HG03378 (cell line): Measurements from ENCODE around the gene NUDT2.

Source experiments
- ATAC-seq: cut with Tn5 transposase; IDR thresholded peaks from one replicate; pipeline ENCODE4 v1.9.1; 2021; ENCODE audit warnings: mild to moderate bottlenecking, moderate library complexity; ENCODE audit not compliant: unreplicated experiment

Gene NUDT2

DNA sequence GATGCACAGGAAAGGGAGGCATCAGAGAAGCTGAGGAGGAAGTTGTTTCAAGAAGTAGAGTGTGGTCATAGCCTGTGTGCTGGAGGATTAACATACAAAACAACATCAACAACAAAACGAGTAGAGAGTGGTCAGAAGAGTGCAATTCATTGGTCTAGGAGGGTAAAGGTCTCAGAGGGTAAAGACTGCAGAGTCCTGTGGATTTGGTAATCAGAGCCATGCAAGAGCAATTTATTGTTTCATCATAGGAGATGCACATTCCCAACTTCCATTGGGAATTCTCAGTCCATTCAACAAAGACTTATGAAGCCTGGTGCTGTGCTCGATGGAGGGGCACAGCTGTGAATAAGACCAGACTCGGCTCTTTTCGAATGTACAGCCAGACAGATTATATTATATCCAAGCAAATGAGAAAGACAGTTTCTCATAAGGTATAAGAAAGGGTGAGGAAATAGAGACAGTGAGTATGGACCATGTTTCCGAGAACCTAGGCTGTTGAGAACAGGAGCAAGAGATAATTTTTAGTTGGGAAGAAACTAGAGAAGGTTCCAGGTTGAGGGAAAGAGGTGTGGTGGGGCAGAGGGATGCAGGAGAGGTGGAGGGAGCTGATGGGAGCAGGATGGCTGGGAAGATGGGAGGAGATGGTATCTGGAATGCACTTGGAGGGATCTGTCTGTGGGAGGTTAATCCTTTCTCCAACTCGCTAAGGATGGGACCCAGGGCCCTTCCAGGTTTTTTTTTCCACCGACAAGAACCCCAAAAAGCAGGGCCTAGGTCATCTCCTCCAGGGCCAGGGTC, 55.2 kb downstream of the NUDT2 start:
- no peak for ATAC-seq

DNA sequence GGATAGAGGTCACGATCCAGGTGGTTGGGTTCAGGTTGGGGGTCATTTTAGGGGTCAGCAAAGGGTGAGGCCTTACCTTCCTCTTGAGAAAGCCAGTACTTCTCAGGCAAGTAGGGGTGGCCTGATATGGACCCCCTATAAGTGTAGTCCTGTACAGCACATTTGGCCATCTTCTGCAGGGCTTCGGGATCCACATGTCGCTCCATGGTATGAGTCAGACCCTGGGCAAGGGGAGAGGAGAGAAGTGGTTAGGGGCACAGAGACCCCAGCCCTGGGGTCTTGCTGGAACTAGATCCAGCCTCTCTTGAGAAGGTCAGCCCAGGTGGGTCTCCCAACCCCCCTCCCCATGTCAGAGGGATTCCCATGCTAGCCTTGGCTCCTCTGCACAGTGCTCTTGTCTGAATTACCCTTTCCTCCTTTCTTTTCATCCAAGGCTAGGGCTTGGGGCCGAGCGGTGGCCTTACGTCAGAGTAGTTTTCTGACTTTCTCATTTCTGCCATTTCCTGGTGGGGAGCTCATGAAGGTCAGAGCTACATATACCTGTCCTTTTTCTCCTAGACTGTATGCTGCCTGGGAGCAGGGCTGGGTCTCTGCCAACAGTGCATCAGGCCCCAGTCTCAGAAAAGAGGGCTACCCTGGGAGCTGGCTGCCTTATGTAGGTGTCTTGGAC, 56.3 kb downstream of the NUDT2 start:
- no peak for ATAC-seq

DNA sequence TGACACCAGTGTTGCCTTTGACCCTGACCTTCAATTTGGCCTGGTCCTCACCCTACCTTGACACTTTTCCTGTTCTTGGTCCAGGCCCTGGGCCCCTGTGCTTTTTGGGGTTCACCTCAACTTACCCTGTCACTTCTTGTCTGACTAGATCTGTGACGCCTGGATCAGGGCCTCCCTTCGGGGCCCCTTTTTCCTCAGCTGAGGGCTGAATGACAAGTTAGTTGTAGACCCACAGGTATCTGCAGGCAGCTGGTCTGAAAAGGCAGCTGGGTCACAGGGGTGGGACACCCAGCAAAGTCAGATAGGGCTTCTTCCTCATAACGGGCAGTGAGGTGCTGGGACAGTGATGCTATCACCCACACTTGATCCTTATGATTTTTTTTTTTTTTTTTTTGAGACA, 57.3 kb downstream of the NUDT2 start:
- no peak for ATAC-seq

DNA sequence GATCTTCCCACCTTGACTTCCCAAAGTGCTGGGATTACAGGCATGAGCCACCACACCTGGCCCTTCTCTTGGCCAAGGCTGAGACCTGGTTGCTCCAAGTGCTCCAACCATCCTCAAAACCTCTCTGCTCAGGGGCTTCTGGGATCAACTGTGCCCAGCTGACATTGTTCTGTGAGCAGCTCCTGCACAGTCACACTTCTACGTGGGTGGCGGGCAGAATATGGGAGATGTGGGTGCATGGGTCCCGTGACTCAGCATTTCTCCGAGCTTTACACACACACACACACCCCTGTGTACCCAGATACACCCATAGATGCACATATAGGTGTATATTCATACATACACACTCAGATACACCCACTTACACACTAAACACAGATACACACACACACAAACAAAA, 57.9 kb downstream of the NUDT2 start:
- ATAC-seq, result no peak

DNA sequence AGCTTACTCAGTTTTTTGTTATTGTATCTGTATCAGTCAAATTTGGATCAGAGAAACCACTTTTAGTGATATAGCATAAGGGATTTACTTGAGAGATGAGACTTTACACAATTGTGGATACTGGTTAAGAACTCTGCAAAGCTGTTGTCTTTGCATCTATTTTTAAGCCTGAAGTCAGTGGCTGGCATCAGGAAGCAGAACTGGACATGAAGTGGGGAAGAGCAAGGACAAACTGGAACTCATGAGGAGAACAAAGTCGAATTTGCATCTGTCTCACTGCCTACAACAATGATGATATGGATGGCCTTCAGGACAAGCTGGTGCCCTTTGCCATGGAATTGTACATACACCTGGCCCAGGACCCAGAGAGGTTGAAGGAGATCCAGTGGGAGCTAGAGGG, 63.1 kb downstream of the NUDT2 start:
- no peak for ATAC-seq
